Ascending aorta (tissue), 2 donors: ENCODE measurements around the gene CRTAP. TPM values are rescaled to one million over a fixed set of nuclear protein-coding genes. Genes with fewer than 3 reads are reported as not detected.
"Not testable (repeated sequence)": the region's sequence is repeated elsewhere in the genome, so short reads cannot be mapped to it uniquely, and the experiment has no call there.

Experiments
- DNase-seq, 2 donors: peaks; one replicate each; pipeline ENCODE4 v3.0.0-alpha.2; 2019; ENCODE audit warnings: low spot score in 2 of 2
- H3K27ac ChIP-seq, 2 donors: fragments of 200-600 bp; sonication (generic); one replicate each; pipeline ENCODE4 v1.5.1; 2016 to 2017; ENCODE audit warnings: mild to moderate bottlenecking in 1 of 2
- H3K27me3 ChIP-seq: fragments of 200-600 bp; sonication (generic); one replicate; pipeline ENCODE4 v1.5.1; 2017
- H3K36me3 ChIP-seq, 2 donors: fragments of 200-600 bp; sonication (generic); one replicate each; pipeline ENCODE4 v1.5.1; 2016
- H3K4me1 ChIP-seq, 2 donors: fragments of 200-600 bp; sonication (generic); one replicate each; pipeline ENCODE4 v1.5.1; 2016 to 2017; ENCODE audit warnings: mild to moderate bottlenecking in 1 of 2
- H3K4me3 ChIP-seq, 2 donors: fragments of 200-600 bp; sonication (generic); one replicate each; pipeline ENCODE4 v1.5.1; 2016 to 2017; ENCODE audit warnings: mild to moderate bottlenecking in 1 of 2
- H3K9me3 ChIP-seq, 2 donors: fragments of 200-600 bp; sonication (generic); one replicate each; pipeline ENCODE4 v1.5.1; 2016
- CTCF ChIP-seq, 3 experiments: fragments of 200-600 bp in 2 of 3; fragments of 450-650 bp in 1 of 3; sonication (generic) in 2 of 3; IDR thresholded peaks; one replicate each; pipeline ENCODE4 v1.5.1; 2016 to 2019; ENCODE audit warnings: antibody characterized with exemption in 3 of 3, mild to moderate bottlenecking in 1 of 3, moderate library complexity in 1 of 3
- intact Hi-C: fragments of 100-400 bp; cut with DNase I; formaldehyde crosslinking; loops from one replicate; pipeline ENCODE4 v1.15.1; 2023
- total RNA-seq: library from RNA; depleted of rRNA; stranded (reverse); fragments of >200 nt; gene quantifications from one replicate; pipeline ENCODE4 v1.1.0, GENCODE V29; 2016

The CRTAP gene
- total RNA-seq, 1 donor from 2014 or later, result 300 TPM

GRCh38 chr3:33174711-33175414, 61.0 kb downstream of the CRTAP start:
- no peaks in the 10 kb centered on the region for H3K27me3 ChIP-seq
- no peak for TF ChIP-seq CTCF (IDR thresholded peaks at IDR 0.05)
- H3K4me1 ChIP-seq, result peaks cover 0 to 30% of the 10 kb centered on the region in 2 donors

GRCh38 chr3:33179132-33179531, 65.3 kb downstream of the CRTAP start:
- peaks cover 7 to 9% of the 10 kb centered on the region in 2 donors for H3K36me3 ChIP-seq
- no peak overlapping the region for H3K4me3 ChIP-seq
- no peak for TF ChIP-seq CTCF (IDR thresholded peaks at IDR 0.05)
- H3K27ac ChIP-seq, result peak overlapping the region; percentile 19 to 44
- intact Hi-C loops, result no loop called here
- no peak for DNase-seq
- H3K9me3 ChIP-seq, result no peaks in the 10 kb centered on the region
- H3K27me3 ChIP-seq, result no peaks in the 10 kb centered on the region
- peaks cover 0 to 6% of the 10 kb centered on the region in 2 donors for H3K4me1 ChIP-seq

More at GRCh38 chr3:33174711-33175414, 61.0 kb downstream of the CRTAP start:
- Histone ChIP-seq H3K4me3 (no peak overlapping the region), H3K36me3 (peaks cover 9 to 18% of the 10 kb centered on the region in 2 donors), H3K27ac (peak overlapping the region; percentile 71 to 74), H3K9me3 (no peaks in the 10 kb centered on the region)
- no peak for DNase-seq
- intact Hi-C loops, result no loop called here

DNA sequence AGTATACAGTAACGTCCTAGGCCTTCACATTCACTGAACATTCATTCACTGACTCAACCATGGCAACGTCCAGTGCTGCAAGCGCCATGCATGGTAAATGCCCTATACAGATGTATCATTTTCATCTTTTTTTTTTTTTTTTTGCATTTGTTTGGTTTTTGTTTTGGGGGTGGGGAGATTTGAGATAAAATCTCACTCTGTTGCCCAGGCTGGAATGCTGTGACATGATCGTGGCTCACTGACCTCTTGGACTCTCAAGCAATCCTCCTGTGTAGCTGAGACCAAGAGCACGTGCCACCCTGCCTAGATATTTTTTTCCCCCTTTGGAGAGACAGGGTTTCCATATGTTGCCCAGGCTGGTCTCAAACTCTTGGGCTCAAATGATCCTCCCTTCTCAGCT, 67.4 kb downstream of the CRTAP start:
- Histone ChIP-seq H3K27ac (no peak overlapping the region), H3K27me3 (no peaks in the 10 kb centered on the region), H3K4me3 (no peak overlapping the region), H3K36me3 (no peaks in the 10 kb centered on the region), H3K4me1 (peaks cover 0 to 4% of the 10 kb centered on the region in 2 donors), H3K9me3 (no peaks in the 10 kb centered on the region)
- intact Hi-C loops, result no loop called here
- no peak for DNase-seq
- TF ChIP-seq CTCF (IDR thresholded peaks at IDR 0.05), result no peak

GRCh38 chr3:33181641-33182040, 67.8 kb downstream of the CRTAP start:
- H3K27me3 ChIP-seq, H3K4me3 ChIP-seq, H3K9me3 ChIP-seq, intact Hi-C loops, DNase-seq, H3K27ac ChIP-seq, H3K4me1 ChIP-seq, H3K36me3 ChIP-seq: not testable (repeated sequence)

- Histone ChIP-seq H3K36me3 (no peaks in the 10 kb centered on the region), H3K4me3 (no peak overlapping the region), H3K9me3 (no peaks in the 10 kb centered on the region), H3K27me3 (no peaks in the 10 kb centered on the region), H3K27ac (peak overlapping the region; percentile 37 to 43), H3K4me1 (peaks cover 0 to 13% of the 10 kb centered on the region in 2 donors)
- no peak for DNase-seq
- intact Hi-C loops, result loop anchor here (2.0 kb wide), 1 partner anchor 18 kb away; no protein-coding TSS in a partner anchor
- no peak for TF ChIP-seq CTCF (IDR thresholded peaks at IDR 0.05)
These were observed 71.0 kb downstream of the CRTAP start for GRCh38 chr3:33184863-33185262.

DNA sequence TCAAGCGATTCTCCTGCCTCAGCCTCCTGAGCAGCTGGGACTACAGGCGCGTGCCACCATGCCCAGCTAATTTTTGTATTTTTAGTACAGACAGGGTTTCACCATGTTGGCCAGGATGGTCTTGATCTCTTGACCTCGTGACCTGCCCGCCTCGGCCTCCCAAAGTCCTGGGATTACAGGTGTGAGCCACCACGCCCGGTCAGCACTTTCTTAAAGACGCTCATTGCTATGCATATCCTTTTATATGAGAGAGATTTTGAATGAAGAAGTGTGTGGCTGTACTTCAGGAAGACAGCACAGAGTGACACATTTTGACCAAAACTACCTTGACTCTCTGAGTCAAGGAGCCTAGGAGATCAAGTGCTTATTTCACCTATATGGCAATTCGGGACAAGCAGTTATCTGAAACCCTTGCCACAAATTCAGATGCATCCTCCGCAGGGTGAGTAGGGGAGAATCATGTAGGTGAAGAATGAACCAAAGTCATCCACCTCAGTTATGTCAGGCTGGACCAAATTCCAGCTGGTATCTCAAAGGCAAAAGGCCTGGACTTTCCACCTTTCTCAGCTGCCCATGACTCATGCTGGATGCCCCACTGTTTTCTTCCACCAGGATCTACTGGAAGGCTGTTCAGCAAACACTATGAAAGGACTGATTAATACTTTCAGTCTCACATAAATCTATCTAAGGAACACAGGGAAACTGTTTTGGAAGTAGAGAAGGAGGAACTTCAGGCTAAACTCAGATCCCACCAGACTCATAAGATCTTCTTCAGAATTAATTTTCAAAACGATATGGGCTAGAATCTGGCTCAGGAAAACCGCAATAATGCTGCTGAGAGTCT, 72.9 kb downstream of the CRTAP start:
- no peak for DNase-seq
- TF ChIP-seq CTCF (IDR thresholded peaks at IDR 0.05), result peak in 1 of 3 experiments; percentile 16
- H3K4me1 ChIP-seq, result peaks cover 0 to 13% of the 10 kb centered on the region in 2 donors
- H3K27ac ChIP-seq, result peak overlapping the region; percentile 16 to 35
- no peak overlapping the region for H3K4me3 ChIP-seq
- intact Hi-C loops, result no loop called here
- no peaks in the 10 kb centered on the region for H3K27me3 ChIP-seq
- H3K36me3 ChIP-seq, result no peaks in the 10 kb centered on the region
- H3K9me3 ChIP-seq, result no peaks in the 10 kb centered on the region
